ENCODE data around the gene ITGA2B. TPM values are rescaled to one million over a fixed set of nuclear protein-coding genes. Genes with fewer than 3 reads are reported as not detected.

Gene ITGA2B
- total and polyA plus RNA-seq, 2 of the 8 experiments (the other 6 are each of a cell fraction or from before 2014, with no cell fraction given) = 6.9 to 12.3 TPM

GRCh38 chr17:44326861-44327444 is 62.5 kb downstream of the ITGA2B start:
- Histone ChIP-seq H3K4me2 (ENCODE audit: insufficient read depth in 1 of 2, low read depth in 2 of 2, low read length in 2 of 2) (peak overlapping the region in 1 of 2 experiments; percentile 36; a peak in 2 of 4 replicates), H3K79me1 (ENCODE audit: low read depth, low read length) (peaks cover 11% of the 10 kb centered on the region), H3K27ac (ENCODE audit: low read depth, low read length) (no peak overlapping the region), H3K9me3 (ENCODE audit: insufficient read depth in 2 of 2, low read depth in 1 of 2, low read length in 1 of 2) (no peaks in the 10 kb centered on the region), H3K9ac (replicated peaks in 1 of 4; ENCODE audit: extremely low read depth in 1 of 4, low read depth in 3 of 4, low read length in 3 of 4) (no peak overlapping the region), H3K4ac (replicated peaks; ENCODE audit: insufficient read length, low read depth, low read length) (no peak overlapping the region), H2AFZ (ENCODE audit: low read length) (no peak overlapping the region), H3K4me1 (replicated peaks in 1 of 4; ENCODE audit: control insufficient read depth in 3 of 4, insufficient read depth in 4 of 4, low read length in 3 of 4) (peaks cover 0 to 8% (median 4%) of the 10 kb centered on the region in 4 experiments; a peak in 6 of 7 replicates), H2BK20ac (ENCODE audit: low read length) (no peak overlapping the region), H4K5ac (ENCODE audit: insufficient read length, low read depth, low read length) (no peak overlapping the region), H2AK5ac (ENCODE audit: low read depth, low read length) (no peak overlapping the region), H4K8ac (ENCODE audit: extremely low read depth, insufficient read depth, low read length) (no peak overlapping the region), H3K4me3 (ENCODE audit: extremely low read depth in 1 of 4, insufficient read depth in 2 of 4, low read depth in 3 of 4, low read length in 4 of 4) (peak overlapping the region in 2 of 4 experiments; percentile 10 to 14; a peak in 1 of 8 replicates), H4K20me1 (replicated peaks in 1 of 2; ENCODE audit: control insufficient read depth in 1 of 2, insufficient read depth in 2 of 2, low read length in 2 of 2) (peaks cover 2 to 8% of the 10 kb centered on the region in 2 experiments), H3K23ac (ENCODE audit: insufficient read length) (no peak overlapping the region), H3K36me3 (ENCODE audit: control insufficient read depth in 2 of 4, insufficient read depth in 4 of 4, low read length in 3 of 4) (peaks cover 2 to 6% (median 5%) of the 10 kb centered on the region in 4 experiments; a peak in 5 of 8 replicates), H3K56ac (replicated peaks; ENCODE audit: insufficient read length, low read depth, low read length) (no peak overlapping the region), H2BK15ac (ENCODE audit: low read length) (no peak overlapping the region), H2BK5ac (ENCODE audit: low read depth, low read length) (no peak overlapping the region), H3K23me2 (ENCODE audit: low read depth, low read length) (peaks cover 13% of the 10 kb centered on the region; the same call in 1 of the 2 replicates), H3K14ac (ENCODE audit: insufficient read length) (no peak overlapping the region), H2BK12ac (ENCODE audit: low read depth, low read length) (no peak overlapping the region), H2BK120ac (replicated peaks; ENCODE audit: low read depth, low read length) (no peak overlapping the region), H3K18ac (ENCODE audit: extremely low read depth, low read length) (no peak overlapping the region), H4K91ac (replicated peaks; ENCODE audit: insufficient read length, low read length) (no peak overlapping the region), H3K27me3 (replicated peaks in 1 of 4; ENCODE audit: control insufficient read depth in 3 of 4, extremely low read depth in 1 of 4, insufficient read depth in 3 of 4, low read length in 3 of 4) (peaks cover 0 to 6% (median 0%) of the 10 kb centered on the region in 4 experiments; a peak in 5 of 7 replicates), H3K79me2 (ENCODE audit: control insufficient read depth in 1 of 2, insufficient read depth in 2 of 2, low read length in 2 of 2) (peaks cover 3 to 13% of the 10 kb centered on the region in 2 experiments; a peak in 3 of 4 replicates)
- ChIA-PET CTCF (ENCODE audit: partially characterized antibody) (interaction anchor here (0.7 to 3.9 kb wide), 9 partner anchors 16 to 561 kb away, joined by 3 to 19 read pairs (median 3); partner anchors contain the start of gene GRN), POLR2A (ENCODE audit: partially characterized antibody) (interaction anchor here (0.6 to 4.7 kb wide), 8 partner anchors 11 to 141 kb away, joined by 3 to 28 read pairs (median 4); partner anchors contain the start of genes TMUB2 and UBTF)
- FAIRE-seq (peak; percentile 28), DNase-seq (ENCODE audit: low read depth in 1 of 2, low spot score in 2 of 2) (peak; percentile 86 to 90)
- WGBS, 2 experiments (ENCODE audit: extremely low coverage in 1 of 2, insufficient coverage in 1 of 2, insufficient read length in 1 of 2, insufficient replicate concordance in 2 of 2, low coverage in 1 of 2, low lambda C conversion rate in 2 of 2, missing lambda C conversion rate in 1 of 2) = 59% methylated on average over 21 of the region's 31 CpGs; no CpG with 5 or more reads in 1 of the 2 experiments
- TF ChIP-seq RAD21 (IDR thresholded peaks at IDR 0.05 in 1 of 2, conservative IDR thresholded peaks at IDR 0.05 in 1 of 2; ENCODE audit: low read depth in 2 of 2, low read length in 2 of 2) (peak in 1 of 2 experiments; percentile 13; a peak in 1 of 4 replicates), RFX5 (IDR thresholded peaks at IDR 0.05; ENCODE audit: borderline replicate concordance, low read depth, low read length) (no peak), KDM5A (IDR thresholded peaks at IDR 0.05; ENCODE audit: low read length) (no peak), POU5F1 (IDR thresholded peaks at IDR 0.05; ENCODE audit: low read depth, low read length) (no peak), E2F6 (IDR thresholded peaks at IDR 0.05) (peak; percentile 89), MAX (IDR thresholded peaks at IDR 0.05) (peak; percentile 98), KDM1A (IDR thresholded peaks at IDR 0.05; ENCODE audit: borderline replicate concordance, low read length) (no peak), CHD2 (IDR thresholded peaks at IDR 0.05; ENCODE audit: low read length) (peak; percentile 24; the same call in 1 of the 2 replicates)
